ENCODE data around the gene VAV3. TPM values are rescaled to one million over a fixed set of nuclear protein-coding genes. Genes with fewer than 3 reads are reported as not detected.

Gene VAV3
- total RNA-seq, 1 donor from 2014 or later: 2.6 TPM

- no peak overlapping the region for H3K4me3 ChIP-seq (ENCODE audit: insufficient read depth, low read depth, low read length)
- Mint-ChIP-seq H3K27ac (ENCODE audit: unreplicated experiment) (no peak overlapping the region), H3K4me3 (ENCODE audit: unreplicated experiment) (no peak overlapping the region), H3K36me3 (ENCODE audit: low read depth, unreplicated experiment) (no peaks in the 10 kb centered on the region), H3K9me3 (ENCODE audit: unreplicated experiment) (peaks cover 2% of the 10 kb centered on the region), H3K27me3 (ENCODE audit: low read depth, unreplicated experiment) (no peaks in the 10 kb centered on the region), H3K4me1 (ENCODE audit: low read depth, unreplicated experiment) (peaks cover 2% of the 10 kb centered on the region)
- H3K9me3 ChIP-seq (ENCODE audit: insufficient read depth, low read depth, low read length): no peaks in the 10 kb centered on the region
- TF ChIP-seq EZH2 (IDR thresholded peaks at IDR 0.05; ENCODE audit: insufficient read depth, low read length) (no peak), CTCF (IDR thresholded peaks at IDR 0.05; ENCODE audit: insufficient read depth, low read depth, low read length) (no peak)
- H3K4me2 ChIP-seq (ENCODE audit: low read length): no peak overlapping the region
- H3K4me1 ChIP-seq (ENCODE audit: insufficient read depth, low read length): no peaks in the 10 kb centered on the region
- no peaks in the 10 kb centered on the region for H3K36me3 ChIP-seq (ENCODE audit: insufficient read depth, low read length)
- H3K27me3 ChIP-seq (ENCODE audit: insufficient read depth, low read length): no peaks in the 10 kb centered on the region
- H2AFZ ChIP-seq (ENCODE audit: low read depth, low read length): no peak overlapping the region
- DNase-seq (ENCODE audit: low read depth) (no peak), FAIRE-seq (no peak)
- no peaks in the 10 kb centered on the region for H4K20me1 ChIP-seq (ENCODE audit: insufficient read depth, low read length)
- H3K27ac ChIP-seq (ENCODE audit: low read depth, low read length): no peak overlapping the region
- H3K79me2 ChIP-seq (ENCODE audit: insufficient read depth, low read length): no peaks in the 10 kb centered on the region
- no peak overlapping the region for H3K9ac ChIP-seq (ENCODE audit: low read length)
Measured at GRCh38 chr1:107804741-107805140, 160.2 kb downstream of the VAV3 start.

- no peak for FAIRE-seq
- TF ChIP-seq CTCF (IDR thresholded peaks at IDR 0.05; ENCODE audit: insufficient read depth, low read depth, low read length) (no peak), EZH2 (IDR thresholded peaks at IDR 0.05; ENCODE audit: insufficient read depth, low read length) (no peak)
Measured at GRCh38 chr1:107804134-107804533, 160.8 kb downstream of the VAV3 start.

GRCh38 chr1:107803579-107803978, 161.4 kb downstream of the VAV3 start:
- Mint-ChIP-seq H3K36me3 (ENCODE audit: low read depth, unreplicated experiment) (no peaks in the 10 kb centered on the region), H3K4me1 (ENCODE audit: low read depth, unreplicated experiment) (peaks cover 2% of the 10 kb centered on the region), H3K27ac (ENCODE audit: unreplicated experiment) (no peak overlapping the region), H3K9me3 (ENCODE audit: unreplicated experiment) (peaks cover 2% of the 10 kb centered on the region), H3K4me3 (ENCODE audit: unreplicated experiment) (no peak overlapping the region), H3K27me3 (ENCODE audit: low read depth, unreplicated experiment) (no peaks in the 10 kb centered on the region)
- Histone ChIP-seq H3K4me3 (ENCODE audit: insufficient read depth, low read depth, low read length) (no peak overlapping the region), H4K20me1 (ENCODE audit: insufficient read depth, low read length) (no peaks in the 10 kb centered on the region), H3K9me3 (ENCODE audit: insufficient read depth, low read depth, low read length) (no peaks in the 10 kb centered on the region), H2AFZ (ENCODE audit: low read depth, low read length) (no peak overlapping the region), H3K27me3 (ENCODE audit: insufficient read depth, low read length) (no peaks in the 10 kb centered on the region), H3K9ac (ENCODE audit: low read length) (no peak overlapping the region), H3K27ac (ENCODE audit: low read depth, low read length) (no peak overlapping the region), H3K36me3 (ENCODE audit: insufficient read depth, low read length) (no peaks in the 10 kb centered on the region), H3K4me1 (ENCODE audit: insufficient read depth, low read length) (no peaks in the 10 kb centered on the region), H3K79me2 (ENCODE audit: insufficient read depth, low read length) (no peaks in the 10 kb centered on the region), H3K4me2 (ENCODE audit: low read length) (no peak overlapping the region)
- TF ChIP-seq CTCF (IDR thresholded peaks at IDR 0.05; ENCODE audit: insufficient read depth, low read depth, low read length): no peak
- no peak for TF ChIP-seq EZH2 (IDR thresholded peaks at IDR 0.05; ENCODE audit: insufficient read depth, low read length)
- DNase-seq (ENCODE audit: low read depth) (no peak), FAIRE-seq (no peak)

More at GRCh38 chr1:107804134-107804533, 160.8 kb downstream of the VAV3 start:
- H3K27me3 Mint-ChIP-seq (ENCODE audit: low read depth, unreplicated experiment): no peaks in the 10 kb centered on the region
- Histone ChIP-seq H3K4me1 (ENCODE audit: insufficient read depth, low read length) (no peaks in the 10 kb centered on the region), H3K79me2 (ENCODE audit: insufficient read depth, low read length) (no peaks in the 10 kb centered on the region), H3K9me3 (ENCODE audit: insufficient read depth, low read depth, low read length) (no peaks in the 10 kb centered on the region), H2AFZ (ENCODE audit: low read depth, low read length) (no peak overlapping the region), H3K27me3 (ENCODE audit: insufficient read depth, low read length) (no peaks in the 10 kb centered on the region), H3K4me2 (ENCODE audit: low read length) (no peak overlapping the region), H3K4me3 (ENCODE audit: insufficient read depth, low read depth, low read length) (no peak overlapping the region), H3K27ac (ENCODE audit: low read depth, low read length) (no peak overlapping the region), H4K20me1 (ENCODE audit: insufficient read depth, low read length) (no peaks in the 10 kb centered on the region), H3K9ac (ENCODE audit: low read length) (no peak overlapping the region), H3K36me3 (ENCODE audit: insufficient read depth, low read length) (no peaks in the 10 kb centered on the region)
- no peak overlapping the region for H3K27ac Mint-ChIP-seq (ENCODE audit: unreplicated experiment)
- DNase-seq (ENCODE audit: low read depth): no peak
- peaks cover 2% of the 10 kb centered on the region for H3K4me1 Mint-ChIP-seq (ENCODE audit: low read depth, unreplicated experiment)
- H3K4me3 Mint-ChIP-seq (ENCODE audit: unreplicated experiment): no peak overlapping the region
- H3K9me3 Mint-ChIP-seq (ENCODE audit: unreplicated experiment): peaks cover 2% of the 10 kb centered on the region
- H3K36me3 Mint-ChIP-seq (ENCODE audit: low read depth, unreplicated experiment): no peaks in the 10 kb centered on the region

All from astrocyte (in vitro differentiated cells and primary cell).